IMR-90 (cell line): ENCODE measurements around the gene MEIS3. TPM values are rescaled to one million over a fixed set of nuclear protein-coding genes. Genes with fewer than 3 reads are reported as not detected.

Source experiments
- ATAC-seq: fragments of 200-7000 bp; cut with Tn5 transposase; 2 replicates; pipeline ENCODE4 v1.9.1; 2020; ENCODE audit warnings: low read depth, mild to moderate bottlenecking, moderate library complexity
- BruUV-seq: library from RNA; stranded (reverse); fragments of 400-500 nt; replicated peaks from 2 replicates; lab custom pipeline; 2021; lab: Mats Ljungman, UMichigan
- CTCF ChIA-PET: fragments of 300-600 bp; formaldehyde crosslinking; extraction: SDS; loops from one replicate; lab custom pipeline; 2021; ENCODE audit warnings: antibody characterized with exemption; lab: Yijun Ruan, JAX
- POLR2A ChIA-PET: fragments of 300-600 bp; sonication (Branson Sonifier 250); formaldehyde crosslinking; loops from one replicate; lab custom pipeline; 2022; ENCODE audit warnings: antibody characterized with exemption; ENCODE audit not compliant: unreplicated experiment; lab: Charles Lee
- DNase-seq: peaks from one replicate; pipeline ENCODE4 v3.0.0; 2013
- H2AFZ ChIP-seq: replicated peaks from 2 replicates; pipeline ENCODE3; 2013; ENCODE audit warnings: low read length, mild to moderate bottlenecking; ENCODE audit not compliant: poor library complexity
- H2AK5ac ChIP-seq: 2 replicates; pipeline ENCODE4 v1.6.1; 2013; ENCODE audit warnings: low read depth, low read length, inconsistent platforms
- H2AK9ac ChIP-seq: replicated peaks from 2 replicates; pipeline ENCODE3; 2013; ENCODE audit warnings: mild to moderate bottlenecking, low read depth, low read length, moderate library complexity; ENCODE audit not compliant: poor library complexity
- H2BK120ac ChIP-seq: 2 replicates; pipeline ENCODE4 v1.6.1; 2013; ENCODE audit warnings: low read depth, low read length, inconsistent platforms
- H2BK15ac ChIP-seq: 3 replicates; pipeline ENCODE4 v1.6.1; 2013; ENCODE audit warnings: low read depth, low read length, inconsistent platforms
- H2BK20ac ChIP-seq: 2 replicates; pipeline ENCODE4 v1.6.1; 2013; ENCODE audit warnings: low read depth, mild to moderate bottlenecking, inconsistent platforms, low read length, moderate library complexity
- H2BK5ac ChIP-seq: 2 replicates; pipeline ENCODE4 v1.6.1; 2013; ENCODE audit warnings: mild to moderate bottlenecking, low read depth, low read length, inconsistent platforms; ENCODE audit not compliant: poor library complexity, severe bottlenecking
- H3K14ac ChIP-seq: replicated peaks from 2 replicates; pipeline ENCODE4 v1.6.1; 2013; ENCODE audit warnings: low read depth, low read length, inconsistent platforms
- H3K18ac ChIP-seq: 2 replicates; pipeline ENCODE4 v1.6.1; 2013; ENCODE audit warnings: low read depth, low read length, control low read depth
- H3K23ac ChIP-seq: 2 replicates; pipeline ENCODE4 v1.6.1; 2013; ENCODE audit warnings: low read depth, low read length, inconsistent platforms
- H3K27ac ChIP-seq: 2 replicates; pipeline ENCODE4 v1.5.1; 2013; ENCODE audit warnings: mild to moderate bottlenecking, control low read depth, low read length; ENCODE audit not compliant: insufficient read depth
- H3K27me3 ChIP-seq: 2 replicates; pipeline ENCODE4 v1.6.1; 2013; ENCODE audit warnings: low read length; ENCODE audit not compliant: control insufficient read depth, insufficient read depth
- H3K36me3 ChIP-seq: 2 replicates; pipeline ENCODE4 v1.6.1; 2013; ENCODE audit warnings: low read length, mixed read lengths; ENCODE audit not compliant: control insufficient read depth, insufficient read depth
- H3K4ac ChIP-seq: 2 replicates; pipeline ENCODE4 v1.6.1; 2013; ENCODE audit warnings: low read depth, low read length, inconsistent platforms
- H3K4me1 ChIP-seq: 2 replicates; pipeline ENCODE4 v1.6.1; 2013; ENCODE audit warnings: low read length, mixed read lengths; ENCODE audit not compliant: control insufficient read depth, insufficient read depth
- H3K4me2 ChIP-seq: 2 replicates; pipeline ENCODE4 v1.6.1; 2013; ENCODE audit warnings: low read depth, mild to moderate bottlenecking, control low read depth, low read length, moderate library complexity
- H3K4me3 ChIP-seq: 2 replicates; pipeline ENCODE4 v1.5.1; 2013; ENCODE audit warnings: low read depth, mild to moderate bottlenecking, control low read depth, low read length, moderate library complexity; ENCODE audit not compliant: insufficient read depth
- H3K56ac ChIP-seq: 2 replicates; pipeline ENCODE4 v1.6.1; 2013; ENCODE audit warnings: low read length, inconsistent platforms; ENCODE audit not compliant: insufficient read depth; ENCODE audit errors: extremely low read depth
- H3K79me1 ChIP-seq, 2 experiments: 2 replicates each; pipeline ENCODE4 v1.6.1; 2013; ENCODE audit warnings: low read length in 2 of 2, inconsistent platforms in 1 of 2, low read depth in 1 of 2
- H3K9ac ChIP-seq: 2 replicates; pipeline ENCODE4 v1.6.1; 2013; ENCODE audit warnings: low read depth, low read length, control low read depth
- H3K9me1 ChIP-seq: 2 replicates; pipeline ENCODE4 v1.6.1; 2013; ENCODE audit warnings: low read length, inconsistent platforms; ENCODE audit not compliant: insufficient read depth
- H3K9me3 ChIP-seq: 2 replicates; pipeline ENCODE4 v1.6.1; 2013; ENCODE audit warnings: low read length; ENCODE audit not compliant: control insufficient read depth, insufficient read depth
- H4K20me1 ChIP-seq: 2 replicates; pipeline ENCODE4 v1.6.1; 2013; ENCODE audit warnings: low read length, inconsistent platforms; ENCODE audit not compliant: insufficient read depth
- H4K5ac ChIP-seq: 2 replicates; pipeline ENCODE4 v1.6.1; 2013; ENCODE audit warnings: mild to moderate bottlenecking, low read depth, low read length, control low read depth
- H4K8ac ChIP-seq, 2 experiments: 2 replicates each; pipeline ENCODE4 v1.6.1; 2013; ENCODE audit warnings: low read depth in 2 of 2, low read length in 2 of 2, control low read depth in 1 of 2, inconsistent platforms in 1 of 2
- H4K91ac ChIP-seq: 2 replicates; pipeline ENCODE4 v1.6.1; 2013; ENCODE audit warnings: low read depth, low read length, inconsistent platforms; ENCODE audit not compliant: insufficient read depth
- CTCF ChIP-seq: conservative IDR thresholded peaks from 2 replicates; pipeline ENCODE4 v1.5.1; 2012; ENCODE audit warnings: mild to moderate bottlenecking, low read depth, low read length, improper control_type of control experiment
- RAD21 ChIP-seq: IDR thresholded peaks from 2 replicates; pipeline ENCODE4 v1.6.1; 2012; ENCODE audit warnings: low read length, improper control_type of control experiment
- RFX5 ChIP-seq: IDR thresholded peaks from 2 replicates; pipeline ENCODE4 v1.8.0; 2012; ENCODE audit warnings: low read depth, mild to moderate bottlenecking, low read length, moderate library complexity
- WGBS, 2 experiments: methylation state at CpG; one replicate each; pipeline versions ENCODE4 v1.1.5 to v1.1.7; 2013; ENCODE audit warnings: missing lambda C conversion rate in 2 of 2; ENCODE audit not compliant: insufficient read length in 1 of 2; ENCODE audit errors: extremely low coverage in 2 of 2; 5-methylcytosine and 5-hydroxymethylcytosine counted together
- dilution Hi-C: fragments of 300-500 bp; cut with HindIII; formaldehyde crosslinking; loops from one replicate; pipeline ENCODE4 v1.14.3; 2018; ENCODE audit warnings: low sequenced_read_pairs; ENCODE audit not compliant: unreplicated experiment
- in situ Hi-C: fragments of 300-500 bp; cut with MboI; formaldehyde crosslinking; loops from 3 replicates; pipeline ENCODE4 v1.14.3; 2019; ENCODE audit warnings: low sequenced_read_pairs, inconsistent platforms, mixed read lengths
- intact Hi-C: fragments of 100-400 bp; cut with micrococcal nuclease; formaldehyde crosslinking; loops from 2 replicates; pipeline ENCODE4 v1.10.0; 2022
- polyA plus RNA-seq, 3 experiments: library from polyadenylated mRNA; depleted of rRNA; stranded (reverse); fragments of >200 nt; gene quantifications; 2 replicates each; pipeline ENCODE4 v1.2.3, GENCODE V29; 2012; ENCODE audit warnings: low replicate concordance in 1 of 3
- total RNA-seq: library from RNA; depleted of rRNA; stranded (reverse); fragments of >200 nt; gene quantifications from 2 replicates; pipeline ENCODE4 v1.2.3, GENCODE V29; 2012

MEIS3 gene
- total and polyA plus RNA-seq, 2 of the 4 experiments (the other 2 are of a cell fraction), result 32.4 to 33.0 TPM

GRCh38 chr19:47408156-47408938, 11.0 kb downstream of the MEIS3 start:
- H3K14ac ChIP-seq, result no peak overlapping the region
- no peak overlapping the region for H2AFZ ChIP-seq
- no peak overlapping the region for H2BK120ac ChIP-seq
- dilution Hi-C loops (no loop called here), in situ Hi-C loops (no loop called here), intact Hi-C loops (no loop called here)
- H3K4me3 ChIP-seq, result no peak overlapping the region
- WGBS, 2 experiments, result 100% methylated on average over 1 of the region's 14 CpGs; no CpG with 5 or more reads in 1 of the 2 experiments
- no peak overlapping the region for H3K4ac ChIP-seq
- no peak overlapping the region for H4K8ac ChIP-seq
- H2BK5ac ChIP-seq, result no peak overlapping the region
- H3K27ac ChIP-seq, result no peak overlapping the region
- H3K4me1 ChIP-seq, result no peaks in the 10 kb centered on the region
- no peak overlapping the region for H3K9ac ChIP-seq
- peaks cover 35% of the 10 kb centered on the region for H3K36me3 ChIP-seq
- H4K5ac ChIP-seq, result no peak overlapping the region
- H3K23ac ChIP-seq, result no peak overlapping the region
- no peak overlapping the region for H2BK15ac ChIP-seq
- H3K4me2 ChIP-seq, result no peak overlapping the region
- no peaks in the 10 kb centered on the region for H3K27me3 ChIP-seq
- H4K91ac ChIP-seq, result no peak overlapping the region
- no peak for ATAC-seq
- H2BK20ac ChIP-seq, result no peak overlapping the region
- H3K56ac ChIP-seq, result no peak overlapping the region
- CTCF ChIA-PET, result no interaction called here
- BruUV-seq, result no TSS peak
- TF ChIP-seq RAD21 (no peak), CTCF (no peak), RFX5 (no peak)
- no peak overlapping the region for H2AK5ac ChIP-seq
- DNase-seq, result no peak
- H3K9me1 ChIP-seq, result peaks cover 11% of the 10 kb centered on the region; the same call in 1 of the 2 replicates
- H3K79me1 ChIP-seq, result no peaks in the 10 kb centered on the region
- no peak overlapping the region for H3K18ac ChIP-seq
- POLR2A ChIA-PET, result no interaction called here
- peak overlapping the region; percentile 13 for H2AK9ac ChIP-seq
- peaks cover 8% of the 10 kb centered on the region; the same call in 1 of the 2 replicates for H4K20me1 ChIP-seq
- no peaks in the 10 kb centered on the region for H3K9me3 ChIP-seq
